HepG2 (cell line): Measurements from ENCODE around the gene KHNYN. TPM values are rescaled to one million over a fixed set of nuclear protein-coding genes. Genes with fewer than 3 reads are reported as not detected.
A peak's percentile ranks its signal among the peaks of the same experiment; 100 is the strongest.

ENCODE experiments used
- ATF7 ChIP-seq, 2 experiments: fragments of 450-650 bp in 1 of 2; sonication (generic) in 1 of 2; formaldehyde crosslinking in 1 of 2; IDR thresholded peaks; 2 replicates each; pipeline versions ENCODE4 v1.4.0 to v1.6.1; 2016 to 2020; ENCODE audit warnings: antibody characterized with exemption in 1 of 2, mild to moderate bottlenecking in 1 of 2, missing genetic modification reagents in 1 of 2
- CHD4 ChIP-seq: fragments of 200-600 bp; sonication (generic); IDR thresholded peaks from 2 replicates; pipeline ENCODE4 v1.7.0; 2017; ENCODE audit warnings: mild to moderate bottlenecking, low read length, borderline replicate concordance
- NFKB2 ChIP-seq: sonication (generic); formaldehyde crosslinking; IDR thresholded peaks from 2 replicates; pipeline ENCODE4 v1.4.0; 2020; ENCODE audit warnings: missing genetic modification reagents, borderline replicate concordance
- PHF21A ChIP-seq: sonication (generic); formaldehyde crosslinking; IDR thresholded peaks from 2 replicates; pipeline ENCODE4 v1.5.0; 2020; ENCODE audit warnings: mild to moderate bottlenecking, missing genetic modification reagents
- RAD21 ChIP-seq: fragments of 450-650 bp; formaldehyde crosslinking; IDR thresholded peaks from 2 replicates; pipeline ENCODE4 v1.5.0; 2020; ENCODE audit warnings: mild to moderate bottlenecking
- SETDB1 ChIP-seq: sonication (generic); formaldehyde crosslinking; IDR thresholded peaks from 2 replicates; pipeline ENCODE4 v1.5.1; 2020; ENCODE audit warnings: missing genetic modification reagents, mild to moderate bottlenecking, borderline replicate concordance
- XBP1 ChIP-seq: sonication (generic); formaldehyde crosslinking; IDR thresholded peaks from 2 replicates; pipeline ENCODE4 v1.5.0; 2020; ENCODE audit warnings: missing genetic modification reagents
- XRCC5 ChIP-seq: fragments of 200-400 bp; formaldehyde crosslinking; optimal IDR thresholded peaks from 2 replicates; pipeline ENCODE3; 2017; ENCODE audit warnings: mild to moderate bottlenecking, low read length
- ZNF256 ChIP-seq: sonication (generic); formaldehyde crosslinking; conservative IDR thresholded peaks from 2 replicates; pipeline ENCODE4 v1.4.0; 2020; ENCODE audit warnings: missing genetic modification reagents
- ZNF563 ChIP-seq: sonication (generic); formaldehyde crosslinking; IDR thresholded peaks from 2 replicates; pipeline ENCODE4 v1.8.0; 2022; ENCODE audit warnings: mild to moderate bottlenecking, moderate library complexity, missing genetic modification reagents
- ZNF644 ChIP-seq: IDR thresholded peaks from 2 replicates; pipeline ENCODE4 v1.6.1; 2016; ENCODE audit warnings: low read depth
- ZNF777 ChIP-seq: sonication (generic); formaldehyde crosslinking; IDR thresholded peaks from 2 replicates; pipeline ENCODE4 v1.4.0; 2020; ENCODE audit warnings: missing genetic modification reagents
- ZNF883 ChIP-seq: sonication (generic); formaldehyde crosslinking; IDR thresholded peaks from 2 replicates; pipeline ENCODE4 v1.5.1; 2020; ENCODE audit warnings: mild to moderate bottlenecking, missing genetic modification reagents; ENCODE audit errors: not compliant biosample characterization
- ZZZ3 ChIP-seq: sonication (generic); formaldehyde crosslinking; IDR thresholded peaks from 2 replicates; pipeline ENCODE4 v1.4.0; 2020; ENCODE audit warnings: missing genetic modification reagents, mild to moderate bottlenecking, borderline replicate concordance
- polyA plus RNA-seq, 8 experiments: library from polyadenylated mRNA; depleted of rRNA in 3 of 8; stranded (reverse) in 7 of 8; unstranded in 1 of 8; fragments of >200 nt; fragmentation: Illumina TruSeq in 4 of 8; extraction: Trizol in 4 of 8; gene quantifications; 2 replicates each; pipeline versions ENCODE4 v1.2.1 to v1.2.3, GENCODE V29; 2011 to 2016; ENCODE audit warnings: low read depth in 4 of 8, missing spikeins in 1 of 8, mixed read lengths in 1 of 8; ENCODE audit not compliant: insufficient read depth in 1 of 8
- total RNA-seq, 5 experiments: library from RNA; depleted of rRNA; stranded (reverse); fragments of >200 nt; fragmentation: Illumina TruSeq; extraction: Trizol; gene quantifications; 2 replicates each; pipeline ENCODE4 v1.2.3, GENCODE V29; 2016; ENCODE audit warnings: low read depth in 1 of 5
- TF ChIP-seq, protein P1 (sequence below): sonication (generic); formaldehyde crosslinking; IDR thresholded peaks from 2 replicates; pipeline ENCODE4 v1.5.1; 2020; ENCODE audit warnings: mild to moderate bottlenecking, missing genetic modification reagents, moderate library complexity
- TF ChIP-seq, protein P2 (sequence below): sonication (generic); formaldehyde crosslinking; IDR thresholded peaks from 2 replicates; pipeline ENCODE4 v1.4.0; 2020; ENCODE audit warnings: missing genetic modification reagents
- TF ChIP-seq, protein P3 (sequence below): sonication (generic); formaldehyde crosslinking; IDR thresholded peaks from 2 replicates; pipeline ENCODE4 v1.4.0; 2020; ENCODE audit warnings: missing genetic modification reagents
- TF ChIP-seq, protein P4 (sequence below): sonication (generic); formaldehyde crosslinking; IDR thresholded peaks from 2 replicates; pipeline ENCODE4 v1.5.1; 2020; ENCODE audit warnings: missing genetic modification reagents, mild to moderate bottlenecking, borderline replicate concordance

The KHNYN gene
- total and polyA plus RNA-seq, 2 of the 13 experiments (the other 11 are each of a cell fraction or from before 2014, with no cell fraction given) = 52.8 to 75.7 TPM

DNA sequence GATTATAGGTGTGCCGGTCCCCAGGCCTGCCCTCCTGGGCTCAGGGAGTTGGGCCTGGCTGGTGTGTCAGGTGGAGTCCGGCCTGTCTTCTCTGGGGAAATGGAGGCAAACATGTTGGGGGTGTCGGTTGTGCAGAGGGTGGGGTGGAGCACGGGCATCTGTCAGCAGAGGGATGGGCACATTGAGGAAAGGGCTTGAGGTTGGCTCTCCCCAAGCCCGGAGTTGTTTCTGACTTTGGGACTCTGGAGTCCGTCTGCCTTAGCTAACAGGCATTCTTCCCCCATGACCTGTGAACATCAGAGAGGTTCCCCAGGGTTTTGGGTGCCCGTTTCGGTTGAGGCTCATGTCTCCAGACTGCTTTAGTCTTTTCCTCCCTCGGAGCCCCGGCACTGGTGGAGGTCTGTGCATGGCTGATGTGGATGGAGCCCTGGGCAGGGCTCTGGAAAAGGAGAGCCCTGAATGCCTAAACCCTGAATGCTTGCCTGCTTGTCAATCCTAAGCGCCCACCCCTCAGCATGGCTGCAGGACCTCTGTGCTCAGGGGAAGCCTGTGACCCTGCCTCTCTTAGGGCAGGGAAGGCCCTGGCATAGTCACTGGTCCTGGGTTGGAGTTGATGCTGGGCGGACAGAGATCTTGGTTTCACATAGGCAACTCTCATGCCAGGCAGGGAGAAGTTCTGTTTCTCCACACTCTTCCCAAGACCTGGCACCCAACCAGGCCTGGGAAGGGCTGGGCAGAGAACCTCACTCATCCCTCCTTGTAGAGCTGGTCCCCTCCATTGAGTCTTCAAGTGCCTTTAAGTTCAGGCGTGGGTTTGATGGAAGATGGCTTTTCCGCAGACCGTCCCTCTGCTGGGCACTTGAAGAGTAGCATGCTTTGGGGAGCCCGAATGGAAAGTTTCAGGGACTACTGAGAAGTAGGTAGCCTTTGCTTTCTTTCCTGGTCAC is 18.0 kb upstream of the KHNYN start (continued):
- TF ChIP-seq, protein P1, sequence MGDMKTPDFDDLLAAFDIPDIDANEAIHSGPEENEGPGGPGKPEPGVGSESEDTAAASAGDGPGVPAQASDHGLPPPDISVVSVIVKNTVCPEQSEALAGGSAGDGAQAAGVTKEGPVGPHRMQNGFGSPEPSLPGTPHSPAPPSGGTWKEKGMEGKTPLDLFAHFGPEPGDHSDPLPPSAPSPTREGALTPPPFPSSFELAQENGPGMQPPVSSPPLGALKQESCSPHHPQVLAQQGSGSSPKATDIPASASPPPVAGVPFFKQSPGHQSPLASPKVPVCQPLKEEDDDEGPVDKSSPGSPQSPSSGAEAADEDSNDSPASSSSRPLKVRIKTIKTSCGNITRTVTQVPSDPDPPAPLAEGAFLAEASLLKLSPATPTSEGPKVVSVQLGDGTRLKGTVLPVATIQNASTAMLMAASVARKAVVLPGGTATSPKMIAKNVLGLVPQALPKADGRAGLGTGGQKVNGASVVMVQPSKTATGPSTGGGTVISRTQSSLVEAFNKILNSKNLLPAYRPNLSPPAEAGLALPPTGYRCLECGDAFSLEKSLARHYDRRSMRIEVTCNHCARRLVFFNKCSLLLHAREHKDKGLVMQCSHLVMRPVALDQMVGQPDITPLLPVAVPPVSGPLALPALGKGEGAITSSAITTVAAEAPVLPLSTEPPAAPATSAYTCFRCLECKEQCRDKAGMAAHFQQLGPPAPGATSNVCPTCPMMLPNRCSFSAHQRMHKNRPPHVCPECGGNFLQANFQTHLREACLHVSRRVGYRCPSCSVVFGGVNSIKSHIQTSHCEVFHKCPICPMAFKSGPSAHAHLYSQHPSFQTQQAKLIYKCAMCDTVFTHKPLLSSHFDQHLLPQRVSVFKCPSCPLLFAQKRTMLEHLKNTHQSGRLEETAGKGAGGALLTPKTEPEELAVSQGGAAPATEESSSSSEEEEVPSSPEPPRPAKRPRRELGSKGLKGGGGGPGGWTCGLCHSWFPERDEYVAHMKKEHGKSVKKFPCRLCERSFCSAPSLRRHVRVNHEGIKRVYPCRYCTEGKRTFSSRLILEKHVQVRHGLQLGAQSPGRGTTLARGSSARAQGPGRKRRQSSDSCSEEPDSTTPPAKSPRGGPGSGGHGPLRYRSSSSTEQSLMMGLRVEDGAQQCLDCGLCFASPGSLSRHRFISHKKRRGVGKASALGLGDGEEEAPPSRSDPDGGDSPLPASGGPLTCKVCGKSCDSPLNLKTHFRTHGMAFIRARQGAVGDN (CRISPR knock-in tag) = peak; percentile 34; the same call in 1 of the 2 replicates
- no peak for TF ChIP-seq SETDB1
- TF ChIP-seq ZNF256 (CRISPR knock-in tag) = no peak
- TF ChIP-seq ZNF883 (CRISPR knock-in tag) = peak; percentile 31
- TF ChIP-seq ATF7 (IDR thresholded peaks at IDR 0.05) = no peak
- TF ChIP-seq ATF7 (CRISPR knock-in tag; IDR thresholded peaks at IDR 0.05) = no peak
- TF ChIP-seq CHD4 = no peak
- TF ChIP-seq, protein P2, sequence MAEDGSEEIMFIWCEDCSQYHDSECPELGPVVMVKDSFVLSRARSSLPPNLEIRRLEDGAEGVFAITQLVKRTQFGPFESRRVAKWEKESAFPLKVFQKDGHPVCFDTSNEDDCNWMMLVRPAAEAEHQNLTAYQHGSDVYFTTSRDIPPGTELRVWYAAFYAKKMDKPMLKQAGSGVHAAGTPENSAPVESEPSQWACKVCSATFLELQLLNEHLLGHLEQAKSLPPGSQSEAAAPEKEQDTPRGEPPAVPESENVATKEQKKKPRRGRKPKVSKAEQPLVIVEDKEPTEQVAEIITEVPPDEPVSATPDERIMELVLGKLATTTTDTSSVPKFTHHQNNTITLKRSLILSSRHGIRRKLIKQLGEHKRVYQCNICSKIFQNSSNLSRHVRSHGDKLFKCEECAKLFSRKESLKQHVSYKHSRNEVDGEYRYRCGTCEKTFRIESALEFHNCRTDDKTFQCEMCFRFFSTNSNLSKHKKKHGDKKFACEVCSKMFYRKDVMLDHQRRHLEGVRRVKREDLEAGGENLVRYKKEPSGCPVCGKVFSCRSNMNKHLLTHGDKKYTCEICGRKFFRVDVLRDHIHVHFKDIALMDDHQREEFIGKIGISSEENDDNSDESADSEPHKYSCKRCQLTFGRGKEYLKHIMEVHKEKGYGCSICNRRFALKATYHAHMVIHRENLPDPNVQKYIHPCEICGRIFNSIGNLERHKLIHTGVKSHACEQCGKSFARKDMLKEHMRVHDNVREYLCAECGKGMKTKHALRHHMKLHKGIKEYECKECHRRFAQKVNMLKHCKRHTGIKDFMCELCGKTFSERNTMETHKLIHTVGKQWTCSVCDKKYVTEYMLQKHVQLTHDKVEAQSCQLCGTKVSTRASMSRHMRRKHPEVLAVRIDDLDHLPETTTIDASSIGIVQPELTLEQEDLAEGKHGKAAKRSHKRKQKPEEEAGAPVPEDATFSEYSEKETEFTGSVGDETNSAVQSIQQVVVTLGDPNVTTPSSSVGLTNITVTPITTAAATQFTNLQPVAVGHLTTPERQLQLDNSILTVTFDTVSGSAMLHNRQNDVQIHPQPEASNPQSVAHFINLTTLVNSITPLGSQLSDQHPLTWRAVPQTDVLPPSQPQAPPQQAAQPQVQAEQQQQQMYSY = 0 out of 2 replicates have a peak, but pooled peaks have one; percentile 61
- TF ChIP-seq RAD21 = peak; percentile 83
- TF ChIP-seq, protein P3, sequence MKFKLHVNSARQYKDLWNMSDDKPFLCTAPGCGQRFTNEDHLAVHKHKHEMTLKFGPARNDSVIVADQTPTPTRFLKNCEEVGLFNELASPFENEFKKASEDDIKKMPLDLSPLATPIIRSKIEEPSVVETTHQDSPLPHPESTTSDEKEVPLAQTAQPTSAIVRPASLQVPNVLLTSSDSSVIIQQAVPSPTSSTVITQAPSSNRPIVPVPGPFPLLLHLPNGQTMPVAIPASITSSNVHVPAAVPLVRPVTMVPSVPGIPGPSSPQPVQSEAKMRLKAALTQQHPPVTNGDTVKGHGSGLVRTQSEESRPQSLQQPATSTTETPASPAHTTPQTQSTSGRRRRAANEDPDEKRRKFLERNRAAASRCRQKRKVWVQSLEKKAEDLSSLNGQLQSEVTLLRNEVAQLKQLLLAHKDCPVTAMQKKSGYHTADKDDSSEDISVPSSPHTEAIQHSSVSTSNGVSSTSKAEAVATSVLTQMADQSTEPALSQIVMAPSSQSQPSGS (CRISPR knock-in tag) = peak; percentile 27; the same call in 1 of the 2 replicates
- 0 out of 2 replicates have a peak, but pooled peaks have one; percentile 28 for TF ChIP-seq ZNF777
- peak; percentile 91 for TF ChIP-seq XRCC5
- no peak for TF ChIP-seq XBP1 (CRISPR knock-in tag)
- TF ChIP-seq, protein P4, sequence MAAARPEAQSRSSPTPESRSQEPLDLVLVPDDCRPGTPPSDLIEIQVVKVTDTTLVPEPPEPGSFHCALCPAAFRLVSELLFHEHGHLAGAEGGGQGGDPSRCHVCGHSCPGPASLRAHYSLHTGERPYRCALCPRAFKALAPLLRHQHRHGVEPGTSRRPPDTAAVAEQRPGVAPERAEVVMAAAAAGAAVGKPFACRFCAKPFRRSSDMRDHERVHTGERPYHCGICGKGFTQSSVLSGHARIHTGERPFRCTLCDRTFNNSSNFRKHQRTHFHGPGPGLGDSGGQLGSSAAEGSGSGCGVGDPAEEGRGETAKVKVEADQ = no peak
- 0 out of 2 replicates have a peak, but pooled peaks have one; percentile 47 for TF ChIP-seq NFKB2 (CRISPR knock-in tag)
- TF ChIP-seq ZZZ3 = no peak
- TF ChIP-seq ZNF563 (CRISPR knock-in tag) = 0 out of 2 replicates have a peak, but pooled peaks have one; percentile 40
- no peak for TF ChIP-seq ZNF644 (CRISPR knock-in tag)
- 0 out of 2 replicates have a peak, but pooled peaks have one; percentile 38 for TF ChIP-seq PHF21A (CRISPR knock-in tag)
